Astrocyte (in vitro differentiated cells and primary cell): ENCODE measurements around the gene ADGRF1. TPM values are rescaled to one million over a fixed set of nuclear protein-coding genes. Genes with fewer than 3 reads are reported as not detected.

Source experiments
- total RNA-seq: library from RNA; stranded (reverse); gene quantifications from 2 replicates; pipeline ENCODE4 v1.2.1, GENCODE V29; 2021

Gene ADGRF1
- total RNA-seq, 1 donor from 2014 or later, result 0.25 TPM

Other genes with a start within 250 kb of the ADGRF1 start
- not detected in 2 replicates for gene MEP1A, start 248.9 kb downstream of the ADGRF1 start, total RNA-seq
- gene ADGRF5, start 120.4 kb downstream of the ADGRF1 start, total RNA-seq, result 0.54 and 1.1 TPM in 2 replicates